Trophoblast cell (in vitro differentiated cells and primary cell): ENCODE measurements around the gene CALB2.
A peak's percentile ranks its signal among the peaks of the same experiment; 100 is the strongest.
"Not testable (repeated sequence)": the region's sequence is repeated elsewhere in the genome, so short reads cannot be mapped to it uniquely, and the experiment has no call there.

ENCODE experiments used
- DNase-seq, 2 donors: peaks; one replicate each; pipeline ENCODE4 v3.0.0-alpha.2; 2016
- H2AFZ ChIP-seq: 2 replicates; pipeline ENCODE4 v1.6.1; 2013; ENCODE audit warnings: low read length, moderate library complexity, mild to moderate bottlenecking; ENCODE audit not compliant: insufficient read depth, poor library complexity
- H2AK5ac ChIP-seq: 2 replicates; pipeline ENCODE4 v1.6.1; 2013; ENCODE audit warnings: mild to moderate bottlenecking, low read length
- H2BK120ac ChIP-seq: 2 replicates; pipeline ENCODE4 v1.6.1; 2013; ENCODE audit warnings: low read length, mild to moderate bottlenecking, moderate library complexity; ENCODE audit not compliant: insufficient read depth, poor library complexity
- H2BK12ac ChIP-seq: 2 replicates; pipeline ENCODE4 v1.6.1; 2013; ENCODE audit warnings: mild to moderate bottlenecking, low read length, moderate library complexity
- H2BK5ac ChIP-seq: 2 replicates; pipeline ENCODE4 v1.6.1; 2013; ENCODE audit warnings: low read length, low read depth, moderate library complexity, mild to moderate bottlenecking; ENCODE audit not compliant: poor library complexity
- H3K14ac ChIP-seq: 2 replicates; pipeline ENCODE4 v1.6.1; 2013; ENCODE audit warnings: mild to moderate bottlenecking, low read length
- H3K18ac ChIP-seq: 2 replicates; pipeline ENCODE4 v1.6.1; 2013; ENCODE audit warnings: mild to moderate bottlenecking, low read length
- H3K23ac ChIP-seq: 2 replicates; pipeline ENCODE4 v1.6.1; 2013; ENCODE audit warnings: low read length
- H3K27ac ChIP-seq: 2 replicates; pipeline ENCODE4 v1.5.1; 2013; ENCODE audit warnings: low read depth, mild to moderate bottlenecking, inconsistent platforms, low read length, moderate library complexity
- H3K27me3 ChIP-seq: 2 replicates; pipeline ENCODE4 v1.6.1; 2013; ENCODE audit warnings: inconsistent platforms, mild to moderate bottlenecking, low read length, moderate library complexity; ENCODE audit not compliant: insufficient read depth
- H3K36me3 ChIP-seq, 2 experiments: 1 replicate in 1 of 2; 2 replicates in 1 of 2; pipeline ENCODE4 v1.6.1; 2013; ENCODE audit warnings: low read length in 2 of 2, mild to moderate bottlenecking in 2 of 2, moderate library complexity in 1 of 2; ENCODE audit not compliant: insufficient read depth in 2 of 2, control insufficient read depth in 1 of 2
- H3K4ac ChIP-seq: 2 replicates; pipeline ENCODE4 v1.6.1; 2013; ENCODE audit warnings: low read depth, mild to moderate bottlenecking, low read length, moderate library complexity
- H3K4me1 ChIP-seq, 2 experiments: 1 replicate in 1 of 2; 2 replicates in 1 of 2; pipeline ENCODE4 v1.6.1; 2013; ENCODE audit warnings: low read length in 2 of 2, mild to moderate bottlenecking in 2 of 2, moderate library complexity in 1 of 2; ENCODE audit not compliant: insufficient read depth in 2 of 2, control insufficient read depth in 1 of 2
- H3K4me2 ChIP-seq: 2 replicates; pipeline ENCODE4 v1.6.1; 2013; ENCODE audit warnings: inconsistent platforms, mild to moderate bottlenecking, low read length, moderate library complexity
- H3K4me3 ChIP-seq: 2 replicates; pipeline ENCODE4 v1.5.1; 2013; ENCODE audit warnings: mild to moderate bottlenecking, low read depth, low read length, inconsistent platforms
- H3K79me1 ChIP-seq: one replicate; pipeline ENCODE4 v1.6.1; 2013; ENCODE audit warnings: low read length
- H3K79me2 ChIP-seq: 2 replicates; pipeline ENCODE4 v1.6.1; 2013; ENCODE audit warnings: low read length, mild to moderate bottlenecking; ENCODE audit not compliant: control insufficient read depth, insufficient read depth, poor library complexity
- H3K9ac ChIP-seq: 2 replicates; pipeline ENCODE4 v1.6.1; 2013; ENCODE audit warnings: mild to moderate bottlenecking, low read length
- H3K9me3 ChIP-seq: 2 replicates; pipeline ENCODE4 v1.6.1; 2013; ENCODE audit warnings: low read depth, mild to moderate bottlenecking, control low read depth, inconsistent platforms, low read length; ENCODE audit not compliant: insufficient read depth
- H4K12ac ChIP-seq: 2 replicates; pipeline ENCODE4 v1.6.1; 2013; ENCODE audit warnings: low read depth, mild to moderate bottlenecking, low read length, moderate library complexity
- H4K8ac ChIP-seq: 2 replicates; pipeline ENCODE4 v1.6.1; 2013; ENCODE audit warnings: low read depth, mild to moderate bottlenecking, low read length, moderate library complexity
- H4K91ac ChIP-seq: one replicate; pipeline ENCODE4 v1.6.1; 2013; ENCODE audit warnings: low read depth, mild to moderate bottlenecking, low read length, moderate library complexity
- WGBS: extraction: QIAGEN DNeasy Blood & Tissue Kit; methylation state at CpG from one replicate; pipeline ENCODE4 v1.1.7; 2013; ENCODE audit warnings: missing lambda C conversion rate; ENCODE audit not compliant: insufficient read length, insufficient coverage; ENCODE audit errors: extremely low coverage; 5-methylcytosine and 5-hydroxymethylcytosine counted together

Gene CALB2

GRCh38 chr16:71356051-71356740, 2.3 kb upstream of the CALB2 start:
- H2AFZ ChIP-seq = no peak overlapping the region
- H3K4me1 ChIP-seq = peaks cover 2 to 12% of the 10 kb centered on the region in 2 experiments
- no peak overlapping the region for H2AK5ac ChIP-seq
- H3K79me2 ChIP-seq = no peaks in the 10 kb centered on the region
- H3K4me2 ChIP-seq = no peak overlapping the region
- no peak overlapping the region for H2BK120ac ChIP-seq
- H3K4ac ChIP-seq = no peak overlapping the region
- H3K23ac ChIP-seq = no peak overlapping the region
- no peak overlapping the region for H2BK5ac ChIP-seq
- H4K91ac ChIP-seq = no peak overlapping the region
- H3K14ac ChIP-seq = no peak overlapping the region
- no peak overlapping the region for H3K27ac ChIP-seq
- H2BK12ac ChIP-seq = no peak overlapping the region
- H3K4me3 ChIP-seq = no peak overlapping the region
- H3K36me3 ChIP-seq = no peaks in the 10 kb centered on the region
- DNase-seq = no peak
- H3K79me1 ChIP-seq = no peaks in the 10 kb centered on the region
- no CpG with 5 or more reads among the region's 7 CpGs for WGBS
- no peak overlapping the region for H4K12ac ChIP-seq
- no peaks in the 10 kb centered on the region for H3K27me3 ChIP-seq
- H4K8ac ChIP-seq = no peak overlapping the region
- H3K9me3 ChIP-seq = no peaks in the 10 kb centered on the region
- H3K9ac ChIP-seq = no peak overlapping the region
- no peak overlapping the region for H3K18ac ChIP-seq

DNA sequence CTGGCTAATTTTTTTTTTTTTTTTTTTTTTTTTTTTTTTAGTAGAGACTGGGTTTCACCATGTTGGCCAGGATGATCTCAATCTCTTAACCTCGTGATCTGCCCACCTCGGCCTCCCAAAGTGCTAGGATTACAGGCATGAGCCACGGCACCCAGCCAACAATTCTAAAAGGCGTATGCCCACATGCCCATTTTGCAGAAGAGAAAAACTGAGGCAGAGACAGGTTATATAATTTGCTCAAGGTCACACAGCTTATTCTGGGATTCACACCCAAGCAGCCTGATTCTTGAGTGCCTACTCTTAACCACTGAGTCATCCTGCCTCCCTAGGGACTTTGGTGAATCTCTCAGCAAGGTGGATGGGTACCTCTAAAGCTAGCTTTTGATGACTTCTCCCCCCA, 1.6 kb upstream of the CALB2 start:
- not testable (repeated sequence) for H3K9me3 ChIP-seq, H2BK12ac ChIP-seq, H3K4ac ChIP-seq, H3K14ac ChIP-seq, H3K18ac ChIP-seq, H2BK120ac ChIP-seq, H3K9ac ChIP-seq, H3K27me3 ChIP-seq, H2AFZ ChIP-seq, DNase-seq, H3K4me1 ChIP-seq, H4K91ac ChIP-seq, H2BK5ac ChIP-seq, H3K79me2 ChIP-seq, H4K8ac ChIP-seq, H3K36me3 ChIP-seq, H4K12ac ChIP-seq, H3K27ac ChIP-seq, H3K4me3 ChIP-seq, H3K4me2 ChIP-seq, H3K79me1 ChIP-seq, H3K23ac ChIP-seq, H2AK5ac ChIP-seq
- no CpG with 5 or more reads among the region's 4 CpGs for WGBS

- H3K23ac ChIP-seq = no peak overlapping the region
- DNase-seq = peak in 1 of 2 donors; percentile 27
- no peak overlapping the region for H3K27ac ChIP-seq
- no peak overlapping the region for H3K4ac ChIP-seq
- H3K79me2 ChIP-seq = no peaks in the 10 kb centered on the region
- no peak overlapping the region for H3K18ac ChIP-seq
- no peak overlapping the region for H3K14ac ChIP-seq
- H3K4me1 ChIP-seq = peaks cover 0 to 9% of the 10 kb centered on the region in 2 experiments
- no CpG with 5 or more reads among the region's 11 CpGs for whole genome bisulfite sequencing
- H2BK5ac ChIP-seq = no peak overlapping the region
- no peak overlapping the region for H2BK12ac ChIP-seq
- H3K4me2 ChIP-seq = peak overlapping the region; percentile 22
- H2BK120ac ChIP-seq = no peak overlapping the region
- H4K12ac ChIP-seq = no peak overlapping the region
- H3K36me3 ChIP-seq = no peaks in the 10 kb centered on the region
- no peak overlapping the region for H2AK5ac ChIP-seq
- no peak overlapping the region for H3K4me3 ChIP-seq
- no peak overlapping the region for H4K91ac ChIP-seq
- no peak overlapping the region for H3K9ac ChIP-seq
- H3K27me3 ChIP-seq = no peaks in the 10 kb centered on the region
- H3K79me1 ChIP-seq = no peaks in the 10 kb centered on the region
- no peak overlapping the region for H2AFZ ChIP-seq
- H3K9me3 ChIP-seq = no peaks in the 10 kb centered on the region
- H4K8ac ChIP-seq = no peak overlapping the region
These were observed 842 bp upstream of the CALB2 start for GRCh38 chr16:71357681-71358080.

DNA sequence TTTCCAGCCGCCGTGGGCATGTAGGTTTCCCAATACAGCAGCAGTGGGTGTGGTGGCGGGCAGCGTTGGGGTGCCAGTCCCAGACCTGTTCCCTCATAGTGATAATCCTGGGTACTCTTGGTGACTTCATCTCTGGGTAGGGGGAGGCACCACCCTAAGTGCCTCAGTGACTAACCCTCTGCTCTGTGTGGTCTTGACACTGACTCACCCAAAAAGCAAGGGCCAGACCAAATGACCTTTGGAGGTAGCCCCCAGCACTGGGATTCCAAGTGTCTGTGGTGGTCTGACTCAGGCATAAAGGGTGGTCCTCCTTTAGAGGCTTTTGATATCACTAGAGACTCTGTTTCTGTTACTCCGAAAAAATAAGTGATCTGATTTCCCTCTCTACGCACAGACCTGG, 908 bp downstream of the CALB2 start:
- no peak overlapping the region for H2BK5ac ChIP-seq
- no peak overlapping the region for H2BK12ac ChIP-seq
- no peak overlapping the region for H3K27ac ChIP-seq
- no peak overlapping the region for H3K14ac ChIP-seq
- H3K9me3 ChIP-seq = no peaks in the 10 kb centered on the region
- no peak overlapping the region for H4K8ac ChIP-seq
- no peak overlapping the region for H3K23ac ChIP-seq
- H3K4me2 ChIP-seq = no peak overlapping the region
- no peak overlapping the region for H4K91ac ChIP-seq
- H3K79me2 ChIP-seq = no peaks in the 10 kb centered on the region
- H2BK120ac ChIP-seq = no peak overlapping the region
- no peaks in the 10 kb centered on the region for H3K36me3 ChIP-seq
- DNase-seq = no peak
- H2AFZ ChIP-seq = no peak overlapping the region
- no peaks in the 10 kb centered on the region for H3K79me1 ChIP-seq
- H3K4ac ChIP-seq = no peak overlapping the region
- peak overlapping the region; percentile 16 for H2AK5ac ChIP-seq
- WGBS = no CpG with 5 or more reads among the region's 6 CpGs
- H3K27me3 ChIP-seq = no peaks in the 10 kb centered on the region
- no peak overlapping the region for H3K18ac ChIP-seq
- no peak overlapping the region for H4K12ac ChIP-seq
- peaks cover 0 to 9% of the 10 kb centered on the region in 2 experiments for H3K4me1 ChIP-seq
- H3K9ac ChIP-seq = no peak overlapping the region
- H3K4me3 ChIP-seq = no peak overlapping the region
